ENCODE results near the gene LCN12. TPM values are rescaled to one million over a fixed set of nuclear protein-coding genes. Genes with fewer than 3 reads are reported as not detected.
"Not testable (repeated sequence)": the region's sequence is repeated elsewhere in the genome, so short reads cannot be mapped to it uniquely, and the experiment has no call there.

LCN12 gene
- polyA plus RNA-seq, 3 donors from 2014 or later: not detected

GRCh38 chr9:136994180-136994887 lies 42.3 kb downstream of the LCN12 start:
- no peaks in the 10 kb centered on the region for H3K36me3 Mint-ChIP-seq
- H3K27ac Mint-ChIP-seq: peak overlapping the region in 5 of 6 donors; percentile 89 to 98 (median 97)
- H3K27me3 Mint-ChIP-seq (ENCODE audit: low read depth in 3 of 3): peaks cover 12 to 39% (median 26%) of the 10 kb centered on the region in 3 donors
- peaks cover 50 to 53% of the 10 kb centered on the region in 2 donors for H3K4me1 Mint-ChIP-seq
- peak in 1 of 3 donors; percentile 14 for DNase-seq
- no peaks in the 10 kb centered on the region for H3K9me3 Mint-ChIP-seq
- H3K4me3 Mint-ChIP-seq: peak overlapping the region; percentile 87 to 89 (median 88)

DNA sequence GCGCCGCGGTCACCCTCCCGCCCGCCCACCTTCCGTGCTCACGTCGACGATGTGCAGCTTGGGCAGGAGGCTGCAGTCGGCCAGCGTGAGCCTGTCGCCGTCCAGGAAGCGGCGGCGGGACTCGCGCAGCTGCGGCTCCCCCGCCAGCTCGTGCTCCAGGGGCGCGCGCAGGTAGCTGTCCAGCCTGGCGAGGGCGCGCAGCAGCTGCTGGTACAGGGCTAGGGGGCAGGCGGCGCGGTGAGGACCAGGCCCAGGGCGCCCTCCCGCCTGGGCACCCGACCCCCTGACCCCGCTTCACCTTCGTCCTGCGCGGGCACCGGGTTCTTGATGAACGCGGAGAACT lies 42.8 kb downstream of the LCN12 start:
- Mint-ChIP-seq H3K27ac (peak overlapping the region in 3 of 6 donors; percentile 86 to 99 (median 99)), H3K9me3 (no peaks in the 10 kb centered on the region), H3K4me1 (peaks cover 53 to 59% of the 10 kb centered on the region in 2 donors), H3K4me3 (peak overlapping the region; percentile 53 to 91 (median 85)), H3K27me3 (ENCODE audit: low read depth in 3 of 3) (peaks cover 13 to 41% (median 26%) of the 10 kb centered on the region in 3 donors), H3K36me3 (no peaks in the 10 kb centered on the region)
- DNase-seq: peak in 2 of 3 donors; percentile 19 to 50

DNA sequence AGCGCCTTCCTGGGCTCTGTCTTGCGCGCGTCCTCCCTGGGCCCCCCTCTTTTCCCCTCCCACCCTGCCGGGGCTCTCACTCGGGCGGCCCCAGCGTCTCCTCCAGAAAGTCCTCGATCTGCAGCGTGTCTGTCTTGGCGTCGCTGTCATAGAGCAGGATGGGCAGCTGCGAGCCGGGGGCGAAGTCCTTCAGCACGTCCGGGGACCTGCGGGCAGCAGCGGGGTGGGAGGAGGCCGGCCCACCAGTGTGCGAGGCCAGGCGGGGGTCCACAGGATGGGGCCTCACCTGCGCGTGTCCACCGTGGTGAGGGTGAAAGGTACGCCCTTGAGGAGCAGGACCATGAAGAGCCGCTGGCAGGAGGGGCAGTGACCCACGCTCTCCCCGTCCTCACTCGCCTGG lies 43.3 kb downstream of the LCN12 start:
- no peak for DNase-seq
- H3K9me3 Mint-ChIP-seq: no peaks in the 10 kb centered on the region
- peak overlapping the region in 5 of 6 donors; percentile 35 to 99 (median 86) for H3K27ac Mint-ChIP-seq
- peaks cover 58 to 64% of the 10 kb centered on the region in 2 donors for H3K4me1 Mint-ChIP-seq
- peak overlapping the region; percentile 53 to 91 (median 85) for H3K4me3 Mint-ChIP-seq
- H3K27me3 Mint-ChIP-seq (ENCODE audit: low read depth in 3 of 3): peaks cover 18 to 47% (median 30%) of the 10 kb centered on the region in 3 donors
- H3K36me3 Mint-ChIP-seq: no peaks in the 10 kb centered on the region

DNA sequence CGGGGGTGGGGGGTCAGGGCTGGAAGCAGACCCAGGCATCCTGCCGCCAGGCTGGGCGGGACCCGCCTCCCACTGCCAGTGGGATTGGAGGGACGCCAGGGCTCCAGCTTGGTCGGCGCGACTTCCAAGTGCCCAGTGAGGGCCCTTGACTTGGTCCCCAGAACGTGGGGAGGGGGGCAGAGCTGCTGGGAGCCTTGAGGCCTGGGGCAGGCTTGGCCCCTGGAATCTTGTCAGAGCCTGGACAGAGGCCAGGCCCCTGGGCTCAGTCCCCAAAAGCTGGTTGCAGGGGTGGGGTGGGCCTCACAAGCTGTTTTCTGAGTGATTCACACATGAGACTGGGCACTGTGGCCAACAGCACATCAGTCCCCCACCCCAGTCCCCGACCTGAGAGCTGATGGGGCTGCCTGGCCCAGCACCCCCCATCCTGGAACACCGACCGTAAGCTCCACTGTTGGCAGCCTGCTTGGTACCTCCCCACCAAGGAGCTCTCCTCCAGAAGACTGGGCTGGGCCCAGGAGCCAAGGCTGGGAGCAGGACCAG lies 43.8 kb downstream of the LCN12 start:
- Mint-ChIP-seq H3K27ac (peak overlapping the region; percentile 97 to 99 (median 99)), H3K4me1 (peaks cover 60 to 66% of the 10 kb centered on the region in 2 donors), H3K36me3 (no peaks in the 10 kb centered on the region), H3K9me3 (no peaks in the 10 kb centered on the region), H3K27me3 (ENCODE audit: low read depth in 3 of 3) (peaks cover 20 to 47% (median 30%) of the 10 kb centered on the region in 3 donors), H3K4me3 (peak overlapping the region; percentile 85 to 94 (median 89))
- DNase-seq: no peak

GRCh38 chr9:136996361-136997292 lies 44.6 kb downstream of the LCN12 start, which contains the start of gene CLIC3:
Gene CLIC3, minus strand, starts transcription at chr9:136996568. Its CDS starts 25 bp downstream, at chr9:136996543.
- peak; percentile 80 to 87 (median 83) for DNase-seq
- Mint-ChIP-seq H3K4me3 (peak within 1 kb of the TSS; percentile 85 to 94 (median 89)), H3K36me3 (no peaks in the 10 kb centered on the region), H3K27ac (peak within 1 kb of the TSS; percentile 97 to 99 (median 99)), H3K4me1 (peaks cover 54 to 69% of the 10 kb centered on the region in 2 donors), H3K9me3 (no peaks in the 10 kb centered on the region), H3K27me3 (ENCODE audit: low read depth in 3 of 3) (peaks cover 20 to 47% (median 27%) of the 10 kb centered on the region in 3 donors)

DNA sequence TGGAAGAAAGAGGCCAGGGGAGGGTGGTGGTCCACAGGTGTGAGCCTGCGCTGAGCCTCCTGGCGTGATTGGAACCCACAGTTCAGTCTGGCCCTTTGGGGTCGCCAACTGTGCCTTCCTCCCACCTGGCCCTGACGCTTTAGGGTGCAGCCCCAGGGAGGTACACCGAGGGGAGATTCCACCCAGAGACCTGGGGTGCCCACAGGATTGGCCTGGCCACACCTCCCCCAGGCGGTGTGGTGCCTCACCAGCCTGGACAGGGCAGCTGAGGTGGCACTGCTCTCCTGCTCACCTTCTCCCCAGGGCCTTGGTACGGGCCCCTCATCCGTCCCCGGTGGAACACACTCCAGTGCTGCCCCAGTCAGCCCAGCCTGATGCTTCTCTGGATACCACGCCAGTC lies 45.3 kb downstream of the LCN12 start:
- Mint-ChIP-seq H3K27me3 (ENCODE audit: low read depth in 3 of 3) (peaks cover 20 to 46% (median 26%) of the 10 kb centered on the region in 3 donors), H3K27ac (peak overlapping the region; percentile 97 to 99 (median 99)), H3K4me1 (peaks cover 53 to 68% of the 10 kb centered on the region in 2 donors), H3K4me3 (peak overlapping the region; percentile 85 to 94 (median 89)), H3K9me3 (no peaks in the 10 kb centered on the region), H3K36me3 (no peaks in the 10 kb centered on the region)
- DNase-seq: peak in 1 of 3 donors; percentile 69

DNA sequence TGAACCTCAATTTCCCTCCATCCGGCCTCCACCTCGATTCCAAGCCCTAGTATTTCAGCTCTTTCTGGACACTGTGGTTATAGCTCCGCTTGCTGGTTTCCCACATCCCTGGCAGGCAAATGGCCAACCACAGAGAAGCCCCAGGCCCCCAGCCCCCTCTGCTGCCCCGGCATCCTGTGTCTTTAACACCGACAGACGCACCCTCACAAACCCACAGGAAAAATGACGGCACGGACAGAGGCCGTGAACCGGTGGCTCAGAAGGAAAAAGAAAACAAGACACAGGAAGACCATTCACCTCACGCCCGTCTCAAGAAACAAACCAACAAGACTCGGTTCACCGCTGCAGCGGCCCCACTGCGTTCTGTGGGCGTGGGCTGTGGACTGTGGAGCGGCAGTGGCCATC lies 45.8 kb downstream of the LCN12 start:
- peak; percentile 92 to 96 (median 94) for DNase-seq
- Mint-ChIP-seq H3K36me3 (no peaks in the 10 kb centered on the region), H3K9me3 (no peaks in the 10 kb centered on the region), H3K27ac (peak overlapping the region; percentile 97 to 99 (median 99)), H3K4me1 (peaks cover 53 to 67% of the 10 kb centered on the region in 2 donors), H3K4me3 (peak overlapping the region; percentile 85 to 94 (median 89)), H3K27me3 (ENCODE audit: low read depth in 3 of 3) (peaks cover 20 to 42% (median 25%) of the 10 kb centered on the region in 3 donors)

GRCh38 chr9:137000177-137000930 lies 48.3 kb downstream of the LCN12 start:
- peak; percentile 88 to 89 (median 89) for DNase-seq
- no peaks in the 10 kb centered on the region for H3K36me3 Mint-ChIP-seq
- H3K27me3 Mint-ChIP-seq (ENCODE audit: low read depth in 3 of 3): peaks cover 20 to 33% (median 25%) of the 10 kb centered on the region in 3 donors
- H3K4me1 Mint-ChIP-seq: peaks cover 54 to 63% of the 10 kb centered on the region in 2 donors
- peak overlapping the region; percentile 70 to 94 (median 84) for H3K4me3 Mint-ChIP-seq
- no peaks in the 10 kb centered on the region for H3K9me3 Mint-ChIP-seq
- peak overlapping the region; percentile 97 to 99 (median 99) for H3K27ac Mint-ChIP-seq

DNA sequence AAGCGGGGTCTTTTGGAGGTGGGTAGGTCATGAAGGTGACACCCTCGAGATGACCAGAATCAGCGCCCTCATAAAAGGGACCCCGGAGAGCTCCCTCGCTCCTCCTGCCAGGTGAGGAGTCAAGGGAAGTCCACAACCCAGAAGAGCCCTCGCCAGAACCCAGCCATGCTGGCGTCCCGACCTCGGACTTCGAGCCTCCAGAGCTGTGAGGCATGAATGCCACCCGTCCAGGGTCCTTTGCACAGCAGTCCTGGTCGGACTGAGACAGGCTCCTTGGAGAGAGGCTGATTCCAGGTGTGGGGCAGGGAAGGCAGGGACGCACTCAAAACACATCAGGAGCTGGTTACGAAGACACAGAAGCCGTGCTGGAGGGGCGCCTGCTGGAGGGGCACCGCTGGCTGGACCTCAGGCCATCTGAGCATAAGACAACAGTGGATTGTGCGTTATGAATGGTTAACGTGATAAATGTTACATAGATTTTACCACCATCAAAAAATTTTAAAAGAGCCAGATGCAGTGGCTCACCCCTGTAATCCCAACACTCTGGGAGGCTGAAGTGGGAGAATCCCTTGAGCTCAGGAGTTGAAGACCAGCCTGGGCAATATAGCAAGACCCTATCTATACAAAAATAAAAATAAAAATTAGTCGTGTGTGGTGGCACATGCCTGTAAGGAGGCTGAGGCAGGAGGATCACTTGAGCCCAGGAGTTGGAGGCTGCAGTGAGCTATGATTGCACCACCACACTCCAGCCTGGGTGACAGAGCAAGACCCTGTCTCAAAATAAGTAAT lies 50.0 kb downstream of the LCN12 start:
- Mint-ChIP-seq H3K36me3 (no peaks in the 10 kb centered on the region), H3K4me1 (peaks cover 55 to 66% of the 10 kb centered on the region in 2 donors), H3K9me3 (no peaks in the 10 kb centered on the region), H3K27me3 (ENCODE audit: low read depth in 3 of 3) (peaks cover 20 to 24% (median 21%) of the 10 kb centered on the region in 3 donors), H3K27ac (peak overlapping the region in 1 of 6 donors; percentile 24), H3K4me3 (no peak overlapping the region)
- DNase-seq: no peak

DNA sequence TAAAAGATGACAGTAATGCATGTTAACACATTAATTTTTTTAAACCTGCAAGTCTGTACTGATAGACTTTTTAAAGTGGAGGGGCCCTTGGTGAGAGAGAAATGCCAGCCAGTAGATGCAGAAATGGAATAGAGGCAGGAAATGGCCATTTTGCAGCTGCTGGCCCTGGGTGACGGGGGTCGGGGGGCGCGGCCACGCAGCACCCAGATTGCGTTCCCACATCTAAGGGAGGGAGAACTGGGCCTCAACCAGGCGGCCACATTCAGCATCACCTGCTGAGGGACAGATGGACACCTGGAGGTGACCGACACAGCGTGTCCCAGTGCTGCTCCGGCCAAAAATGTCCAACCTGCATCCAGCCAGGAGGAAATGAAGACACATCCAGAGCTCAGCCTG lies 50.6 kb downstream of the LCN12 start:
- DNase-seq: no peak
- Mint-ChIP-seq H3K4me1 (peaks cover 51 to 61% of the 10 kb centered on the region in 2 donors), H3K27me3 (ENCODE audit: low read depth in 3 of 3) (peaks cover 18 to 19% (median 19%) of the 10 kb centered on the region in 3 donors), H3K27ac (peak overlapping the region in 1 of 6 donors; percentile 24), H3K9me3 (no peaks in the 10 kb centered on the region), H3K36me3 (no peaks in the 10 kb centered on the region), H3K4me3 (no peak overlapping the region)

GRCh38 chr9:137004285-137004684 lies 52.2 kb downstream of the LCN12 start:
- peak; percentile 41 to 52 (median 47) for DNase-seq
- peak overlapping the region in 3 of 6 donors; percentile 20 to 76 (median 30) for H3K27ac Mint-ChIP-seq
- H3K4me1 Mint-ChIP-seq: peaks cover 37 to 44% of the 10 kb centered on the region in 2 donors
- peaks cover 8 to 12% (median 9%) of the 10 kb centered on the region in 3 donors for H3K27me3 Mint-ChIP-seq (ENCODE audit: low read depth in 3 of 3)
- peak overlapping the region in 1 of 5 donors; percentile 32 for H3K4me3 Mint-ChIP-seq
- H3K9me3 Mint-ChIP-seq, H3K36me3 Mint-ChIP-seq: not testable (repeated sequence)

All from immature natural killer cell (primary cell).